Fibroblast of lung (primary cell): ENCODE measurements around the gene SSTR1.
"Not testable (repeated sequence)": the region's sequence is repeated elsewhere in the genome, so short reads cannot be mapped to it uniquely, and the experiment has no call there.

Source experiments
- EZH2 ChIP-seq: IDR thresholded peaks from 2 replicates; pipeline ENCODE4 v1.5.1; 2012; ENCODE audit warnings: low read length, control low read depth, mild to moderate bottlenecking; ENCODE audit errors: missing control alignments
- TF ChIP-seq, protein P1 (sequence below), 2 donors: IDR thresholded peaks in 1 of 2; conservative IDR thresholded peaks in 1 of 2; 1 replicate in 1 of 2; 2 replicates in 1 of 2; pipeline ENCODE4 v1.5.1; 2011 to 2012; ENCODE audit warnings: low read length in 2 of 2, control low read depth in 1 of 2, inconsistent platforms in 1 of 2, low read depth in 1 of 2, mild to moderate bottlenecking in 1 of 2

DNA sequence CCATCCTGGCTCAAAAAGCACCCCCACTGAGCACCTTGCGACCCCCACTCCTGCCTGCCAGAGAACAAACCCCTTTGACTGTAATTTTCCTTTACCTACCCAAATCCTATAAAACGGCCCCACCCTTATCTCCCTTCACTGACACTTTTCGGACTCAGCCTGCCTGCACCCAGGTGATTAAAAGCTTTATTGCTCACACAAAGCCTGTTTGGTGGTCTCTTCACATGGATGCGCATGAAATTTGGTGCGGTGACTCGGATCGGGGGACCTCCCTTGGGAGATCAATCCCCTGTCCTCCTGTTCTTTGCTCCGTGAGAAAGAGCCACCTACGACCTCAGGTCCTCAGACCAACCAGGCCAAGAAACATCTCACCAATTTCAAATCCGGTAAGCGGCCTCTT is 16.9 kb upstream of the SSTR1 start:
- TF ChIP-seq, protein P1, sequence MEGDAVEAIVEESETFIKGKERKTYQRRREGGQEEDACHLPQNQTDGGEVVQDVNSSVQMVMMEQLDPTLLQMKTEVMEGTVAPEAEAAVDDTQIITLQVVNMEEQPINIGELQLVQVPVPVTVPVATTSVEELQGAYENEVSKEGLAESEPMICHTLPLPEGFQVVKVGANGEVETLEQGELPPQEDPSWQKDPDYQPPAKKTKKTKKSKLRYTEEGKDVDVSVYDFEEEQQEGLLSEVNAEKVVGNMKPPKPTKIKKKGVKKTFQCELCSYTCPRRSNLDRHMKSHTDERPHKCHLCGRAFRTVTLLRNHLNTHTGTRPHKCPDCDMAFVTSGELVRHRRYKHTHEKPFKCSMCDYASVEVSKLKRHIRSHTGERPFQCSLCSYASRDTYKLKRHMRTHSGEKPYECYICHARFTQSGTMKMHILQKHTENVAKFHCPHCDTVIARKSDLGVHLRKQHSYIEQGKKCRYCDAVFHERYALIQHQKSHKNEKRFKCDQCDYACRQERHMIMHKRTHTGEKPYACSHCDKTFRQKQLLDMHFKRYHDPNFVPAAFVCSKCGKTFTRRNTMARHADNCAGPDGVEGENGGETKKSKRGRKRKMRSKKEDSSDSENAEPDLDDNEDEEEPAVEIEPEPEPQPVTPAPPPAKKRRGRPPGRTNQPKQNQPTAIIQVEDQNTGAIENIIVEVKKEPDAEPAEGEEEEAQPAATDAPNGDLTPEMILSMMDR (conservative IDR thresholded peaks at IDR 0.05 in 1 of 2, IDR thresholded peaks at IDR 0.05 in 1 of 2; ENCODE audit: low read depth in 1 of 2, low read length in 2 of 2): not testable (repeated sequence)
- not testable (repeated sequence) for TF ChIP-seq EZH2
